GM21528 (cell line): ENCODE results near the gene CCDC8.
"Not testable (repeated sequence)": the region's sequence is repeated elsewhere in the genome, so short reads cannot be mapped to it uniquely, and the experiment has no call there.

Experiments used
- ATAC-seq: cut with Tn5 transposase; IDR thresholded peaks from one replicate; pipeline ENCODE4 v1.9.1; 2021; ENCODE audit warnings: mild to moderate bottlenecking, moderate library complexity; ENCODE audit not compliant: unreplicated experiment, low FRiP score

The CCDC8 gene

GRCh38 chr19:46384396-46384795, 29.0 kb downstream of the CCDC8 start:
- no peak for ATAC-seq

GRCh38 chr19:46383846-46384245, 29.5 kb downstream of the CCDC8 start:
- no peak for ATAC-seq

GRCh38 chr19:46383171-46383815, 30.1 kb downstream of the CCDC8 start:
- no peak for ATAC-seq

GRCh38 chr19:46381756-46382345, 31.5 kb downstream of the CCDC8 start:
- ATAC-seq = no peak

GRCh38 chr19:46381346-46381745, 32.0 kb downstream of the CCDC8 start:
- ATAC-seq = no peak

- ATAC-seq = no peak
Measured at GRCh38 chr19:46380690-46381089, 32.7 kb downstream of the CCDC8 start.

- no peak for ATAC-seq
Measured at GRCh38 chr19:46378268-46378667, 35.1 kb downstream of the CCDC8 start.

GRCh38 chr19:46376241-46377153, 36.9 kb downstream of the CCDC8 start:
- ATAC-seq = no peak

- not testable (repeated sequence) for ATAC-seq
Measured at GRCh38 chr19:46375476-46376067, 37.8 kb downstream of the CCDC8 start.

- no peak for ATAC-seq
Measured at GRCh38 chr19:46374536-46375475, 38.6 kb downstream of the CCDC8 start.

- no peak for ATAC-seq
Measured at GRCh38 chr19:46373491-46374359, 39.6 kb downstream of the CCDC8 start.

GRCh38 chr19:46372901-46373490, 40.4 kb downstream of the CCDC8 start:
- ATAC-seq = no peak

GRCh38 chr19:46371371-46371901, 41.9 kb downstream of the CCDC8 start:
- no peak for ATAC-seq

- ATAC-seq = no peak
Measured at GRCh38 chr19:46369817-46370216, 43.5 kb downstream of the CCDC8 start.

- ATAC-seq = no peak
Measured at GRCh38 chr19:46368116-46368515, 45.2 kb downstream of the CCDC8 start.

GRCh38 chr19:46367426-46367825, 45.9 kb downstream of the CCDC8 start:
- no peak for ATAC-seq

- no peak for ATAC-seq
Measured at GRCh38 chr19:46366620-46367292, 46.6 kb downstream of the CCDC8 start.

- ATAC-seq = no peak
Measured at GRCh38 chr19:46365561-46365960, 47.8 kb downstream of the CCDC8 start.
